Measurements from ENCODE around the gene DOCK8.

The DOCK8 gene

GRCh38 chr9:281741-282645 lies 67.3 kb downstream of the DOCK8 start:
- Histone ChIP-seq H3K4me3 (ENCODE audit: low read depth, low read length) (no peak overlapping the region), H3K4me1 (ENCODE audit: control insufficient read depth, insufficient read depth, low read length, unreplicated experiment) (no peaks in the 10 kb centered on the region), H3K27me3 (ENCODE audit: insufficient read depth, low read length) (peaks cover 10% of the 10 kb centered on the region; the same call in 1 of the 2 replicates), H3K27ac (ENCODE audit: low read depth, low read length) (no peak overlapping the region), H2AFZ (ENCODE audit: low read length, unreplicated experiment) (no peak overlapping the region), H3K79me2 (ENCODE audit: control insufficient read depth, insufficient read depth, low read length, unreplicated experiment) (no peaks in the 10 kb centered on the region), H3K36me3 (ENCODE audit: insufficient read depth, low read length) (no peaks in the 10 kb centered on the region)

GRCh38 chr9:286071-286740 lies 71.5 kb downstream of the DOCK8 start:
- Histone ChIP-seq H3K27me3 (ENCODE audit: insufficient read depth, low read length) (peaks cover 13% of the 10 kb centered on the region; the same call in 1 of the 2 replicates), H3K4me1 (ENCODE audit: control insufficient read depth, insufficient read depth, low read length, unreplicated experiment) (no peaks in the 10 kb centered on the region), H3K4me3 (ENCODE audit: low read depth, low read length) (no peak overlapping the region), H3K36me3 (ENCODE audit: insufficient read depth, low read length) (no peaks in the 10 kb centered on the region), H2AFZ (ENCODE audit: low read length, unreplicated experiment) (no peak overlapping the region), H3K27ac (ENCODE audit: low read depth, low read length) (no peak overlapping the region), H3K79me2 (ENCODE audit: control insufficient read depth, insufficient read depth, low read length, unreplicated experiment) (no peaks in the 10 kb centered on the region)

- Histone ChIP-seq H3K27ac (ENCODE audit: low read depth, low read length) (no peak overlapping the region), H3K4me1 (ENCODE audit: control insufficient read depth, insufficient read depth, low read length, unreplicated experiment) (no peaks in the 10 kb centered on the region), H3K36me3 (ENCODE audit: insufficient read depth, low read length) (no peaks in the 10 kb centered on the region), H3K79me2 (ENCODE audit: control insufficient read depth, insufficient read depth, low read length, unreplicated experiment) (no peaks in the 10 kb centered on the region), H3K27me3 (ENCODE audit: insufficient read depth, low read length) (peaks cover 12% of the 10 kb centered on the region; the same call in 1 of the 2 replicates), H2AFZ (ENCODE audit: low read length, unreplicated experiment) (no peak overlapping the region), H3K4me3 (ENCODE audit: low read depth, low read length) (no peak overlapping the region)
These were observed 74.5 kb downstream of the DOCK8 start for GRCh38 chr9:289121-289520.

GRCh38 chr9:292915-293314 lies 78.2 kb downstream of the DOCK8 start:
- Histone ChIP-seq H3K27ac (ENCODE audit: low read depth, low read length) (no peak overlapping the region), H2AFZ (ENCODE audit: low read length, unreplicated experiment) (no peak overlapping the region), H3K4me1 (ENCODE audit: control insufficient read depth, insufficient read depth, low read length, unreplicated experiment) (no peaks in the 10 kb centered on the region), H3K27me3 (ENCODE audit: insufficient read depth, low read length) (peaks cover 15% of the 10 kb centered on the region), H3K79me2 (ENCODE audit: control insufficient read depth, insufficient read depth, low read length, unreplicated experiment) (no peaks in the 10 kb centered on the region), H3K4me3 (ENCODE audit: low read depth, low read length) (no peak overlapping the region), H3K36me3 (ENCODE audit: insufficient read depth, low read length) (no peaks in the 10 kb centered on the region)

- Histone ChIP-seq H3K4me3 (ENCODE audit: low read depth, low read length) (no peak overlapping the region), H2AFZ (ENCODE audit: low read length, unreplicated experiment) (no peak overlapping the region)
These were observed 80.9 kb downstream of the DOCK8 start for GRCh38 chr9:295576-295975.

GRCh38 chr9:296411-296810 lies 81.7 kb downstream of the DOCK8 start:
- H2AFZ ChIP-seq (ENCODE audit: low read length, unreplicated experiment), result no peak overlapping the region
- no peaks in the 10 kb centered on the region for H3K4me1 ChIP-seq (ENCODE audit: control insufficient read depth, insufficient read depth, low read length, unreplicated experiment)
- H3K27ac ChIP-seq (ENCODE audit: low read depth, low read length), result no peak overlapping the region
- peaks cover 16% of the 10 kb centered on the region for H3K27me3 ChIP-seq (ENCODE audit: insufficient read depth, low read length)
- no peaks in the 10 kb centered on the region for H3K36me3 ChIP-seq (ENCODE audit: insufficient read depth, low read length)
- H3K4me3 ChIP-seq (ENCODE audit: low read depth, low read length), result no peak overlapping the region
- H3K79me2 ChIP-seq (ENCODE audit: control insufficient read depth, insufficient read depth, low read length, unreplicated experiment), result no peaks in the 10 kb centered on the region

More at GRCh38 chr9:295576-295975, 80.9 kb downstream of the DOCK8 start:
- no peaks in the 10 kb centered on the region for H3K36me3 ChIP-seq (ENCODE audit: insufficient read depth, low read length)
- H3K27me3 ChIP-seq (ENCODE audit: insufficient read depth, low read length), result peaks cover 12% of the 10 kb centered on the region
- H3K79me2 ChIP-seq (ENCODE audit: control insufficient read depth, insufficient read depth, low read length, unreplicated experiment), result no peaks in the 10 kb centered on the region
- H3K4me1 ChIP-seq (ENCODE audit: control insufficient read depth, insufficient read depth, low read length, unreplicated experiment), result no peaks in the 10 kb centered on the region
- no peak overlapping the region for H3K27ac ChIP-seq (ENCODE audit: low read depth, low read length)

- Histone ChIP-seq H3K79me2 (ENCODE audit: control insufficient read depth, insufficient read depth, low read length, unreplicated experiment) (no peaks in the 10 kb centered on the region), H3K4me3 (ENCODE audit: low read depth, low read length) (no peak overlapping the region), H2AFZ (ENCODE audit: low read length, unreplicated experiment) (no peak overlapping the region), H3K27me3 (ENCODE audit: insufficient read depth, low read length) (peaks cover 17% of the 10 kb centered on the region), H3K36me3 (ENCODE audit: insufficient read depth, low read length) (no peaks in the 10 kb centered on the region), H3K27ac (ENCODE audit: low read depth, low read length) (no peak overlapping the region), H3K4me1 (ENCODE audit: control insufficient read depth, insufficient read depth, low read length, unreplicated experiment) (no peaks in the 10 kb centered on the region)
These were observed 82.7 kb downstream of the DOCK8 start for GRCh38 chr9:297104-297972.

GRCh38 chr9:303502-303901 lies 88.8 kb downstream of the DOCK8 start:
- Histone ChIP-seq H3K4me3 (ENCODE audit: low read depth, low read length) (no peak overlapping the region), H3K36me3 (ENCODE audit: insufficient read depth, low read length) (no peaks in the 10 kb centered on the region), H3K27ac (ENCODE audit: low read depth, low read length) (no peak overlapping the region), H3K4me1 (ENCODE audit: control insufficient read depth, insufficient read depth, low read length, unreplicated experiment) (no peaks in the 10 kb centered on the region), H3K79me2 (ENCODE audit: control insufficient read depth, insufficient read depth, low read length, unreplicated experiment) (no peaks in the 10 kb centered on the region), H2AFZ (ENCODE audit: low read length, unreplicated experiment) (no peak overlapping the region), H3K27me3 (ENCODE audit: insufficient read depth, low read length) (peaks cover 11% of the 10 kb centered on the region; the same call in 1 of the 2 replicates)

- no peaks in the 10 kb centered on the region for H3K79me2 ChIP-seq (ENCODE audit: control insufficient read depth, insufficient read depth, low read length, unreplicated experiment)
- H3K27ac ChIP-seq (ENCODE audit: low read depth, low read length), result no peak overlapping the region
- H3K4me3 ChIP-seq (ENCODE audit: low read depth, low read length), result no peak overlapping the region
- no peaks in the 10 kb centered on the region for H3K36me3 ChIP-seq (ENCODE audit: insufficient read depth, low read length)
- no peak overlapping the region for H2AFZ ChIP-seq (ENCODE audit: low read length, unreplicated experiment)
- no peaks in the 10 kb centered on the region for H3K4me1 ChIP-seq (ENCODE audit: control insufficient read depth, insufficient read depth, low read length, unreplicated experiment)
- H3K27me3 ChIP-seq (ENCODE audit: insufficient read depth, low read length), result peaks cover 11% of the 10 kb centered on the region; the same call in 1 of the 2 replicates
These were observed 89.4 kb downstream of the DOCK8 start for GRCh38 chr9:304106-304505.

GRCh38 chr9:304519-305185 lies 90.0 kb downstream of the DOCK8 start:
- Histone ChIP-seq H3K27ac (ENCODE audit: low read depth, low read length) (no peak overlapping the region), H3K4me3 (ENCODE audit: low read depth, low read length) (no peak overlapping the region), H3K79me2 (ENCODE audit: control insufficient read depth, insufficient read depth, low read length, unreplicated experiment) (no peaks in the 10 kb centered on the region), H3K36me3 (ENCODE audit: insufficient read depth, low read length) (no peaks in the 10 kb centered on the region), H3K27me3 (ENCODE audit: insufficient read depth, low read length) (peaks cover 11% of the 10 kb centered on the region; the same call in 1 of the 2 replicates), H2AFZ (ENCODE audit: low read length, unreplicated experiment) (no peak overlapping the region), H3K4me1 (ENCODE audit: control insufficient read depth, insufficient read depth, low read length, unreplicated experiment) (no peaks in the 10 kb centered on the region)

Data from ACC112 (cell line).